IPS DF 4.7 (cell line): ENCODE results near the gene VOPP1.
"Not testable (repeated sequence)": the region's sequence is repeated elsewhere in the genome, so short reads cannot be mapped to it uniquely, and the experiment has no call there.

Experiments used
- DNase-seq: peaks from one replicate; pipeline ENCODE4 v3.0.0-alpha.2; 2013; ENCODE audit warnings: low spot score; ENCODE audit errors: extremely low read depth

VOPP1 gene

GRCh38 chr7:55490099-55490498, 82.2 kb downstream of the VOPP1 start:
- DNase-seq, result no peak

GRCh38 chr7:55489552-55489951, 82.8 kb downstream of the VOPP1 start:
- no peak for DNase-seq

DNA sequence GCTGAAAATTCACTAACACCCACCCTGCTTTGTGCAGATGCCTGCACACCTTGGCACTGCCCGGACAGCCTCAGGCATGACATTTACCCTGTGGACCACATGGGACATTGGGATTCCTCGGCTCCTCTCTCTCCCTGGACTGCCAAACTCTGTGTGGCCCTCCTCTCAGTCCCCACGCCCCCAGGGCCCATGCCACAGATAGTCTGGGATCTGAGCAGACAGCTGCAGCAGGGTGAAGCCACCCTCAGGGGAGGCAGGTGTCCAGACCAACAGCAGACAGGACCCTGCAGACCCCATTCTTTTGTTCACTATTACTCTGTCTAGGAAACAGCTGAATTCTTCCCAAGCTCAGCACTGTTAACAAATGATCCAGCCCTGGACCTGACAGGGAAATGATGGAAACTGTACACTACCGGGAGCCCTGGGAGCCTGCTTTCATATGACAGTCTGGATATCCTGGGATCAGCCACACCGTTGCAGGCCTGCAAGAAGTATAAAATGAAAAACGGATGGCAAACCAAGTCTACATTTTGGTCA, 83.4 kb downstream of the VOPP1 start:
- no peak for DNase-seq

DNA sequence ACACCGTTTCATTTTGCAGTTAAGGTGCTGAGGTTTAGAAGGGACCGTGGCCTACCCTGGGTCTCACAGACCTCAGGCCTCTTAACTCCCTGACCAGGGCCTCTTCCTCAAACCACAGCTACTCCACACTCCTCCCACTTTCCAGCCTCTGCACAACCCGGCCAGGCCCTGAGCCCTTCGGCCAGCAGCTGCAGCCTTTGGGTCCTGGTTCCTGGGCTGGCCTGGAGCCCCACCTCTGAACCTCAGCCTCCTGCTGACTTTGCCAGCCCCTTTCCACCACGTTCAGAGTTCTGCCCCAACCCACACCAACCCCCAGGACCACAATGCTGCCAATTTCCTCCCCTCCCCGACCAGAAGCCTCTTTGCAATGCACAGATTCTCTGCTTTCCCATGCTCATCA, 84.1 kb downstream of the VOPP1 start:
- DNase-seq, result no peak

DNA sequence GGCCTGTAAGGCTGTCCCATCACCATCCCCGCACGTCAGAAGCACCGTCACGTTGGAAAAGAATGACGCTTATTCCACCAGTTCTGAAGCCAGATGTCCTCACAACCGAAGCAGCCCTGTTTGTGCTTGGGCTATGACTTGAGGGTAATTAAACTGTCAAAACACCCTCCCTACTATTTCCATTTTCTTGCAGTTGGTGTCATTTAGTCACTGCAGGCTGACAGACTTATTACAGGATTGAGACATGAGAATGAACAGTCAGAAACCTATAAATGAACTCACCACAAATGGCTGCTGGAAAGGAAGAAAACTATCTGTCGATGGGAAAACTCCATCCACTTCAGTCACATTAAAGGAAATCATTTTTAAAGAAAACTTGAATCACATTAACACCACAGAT, 85.3 kb downstream of the VOPP1 start:
- DNase-seq, result no peak

- DNase-seq, result no peak
These were observed 86.1 kb downstream of the VOPP1 start for GRCh38 chr7:55486192-55486590.

- no peak for DNase-seq
These were observed 86.7 kb downstream of the VOPP1 start for GRCh38 chr7:55485501-55486191.

DNA sequence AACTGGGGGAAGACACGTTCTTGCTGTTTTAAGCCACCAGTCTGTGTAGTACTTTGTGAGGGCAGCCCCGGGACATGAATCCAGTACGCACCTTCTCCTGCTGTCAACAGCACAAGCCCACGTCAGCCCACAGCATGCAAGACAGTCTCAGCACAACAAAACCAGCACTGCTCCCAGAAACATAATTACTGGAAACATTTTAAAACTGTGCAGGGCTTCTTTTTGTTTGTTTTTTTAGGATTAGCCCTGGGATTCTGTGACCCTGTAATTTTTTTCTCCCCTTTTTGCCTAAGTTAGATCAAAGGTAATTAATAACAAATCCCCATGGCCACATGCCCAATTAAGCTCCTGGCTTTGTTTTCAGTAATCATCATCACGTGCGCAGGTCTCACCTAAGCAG, 87.5 kb downstream of the VOPP1 start:
- no peak for DNase-seq

DNA sequence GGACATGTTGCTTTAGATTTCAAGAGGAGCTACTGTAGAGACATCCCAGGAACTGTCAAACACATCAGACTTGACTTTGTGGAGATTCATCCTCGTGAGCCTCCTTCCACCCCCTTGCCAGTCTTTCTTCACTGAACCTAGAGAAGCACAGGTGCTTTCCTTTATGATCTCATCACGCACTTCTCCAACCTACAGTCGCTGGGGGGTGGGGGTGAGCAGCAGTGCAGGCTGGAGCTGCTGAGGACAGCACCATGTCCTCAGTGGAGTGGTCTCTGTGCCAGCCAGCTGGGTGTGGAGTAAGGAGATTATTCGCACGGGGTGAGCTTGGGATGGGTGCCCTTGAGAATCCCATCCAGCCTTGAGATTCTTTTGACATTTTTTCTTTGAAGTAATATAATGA, 88.1 kb downstream of the VOPP1 start:
- DNase-seq, result no peak

GRCh38 chr7:55483046-55483445, 89.3 kb downstream of the VOPP1 start:
- DNase-seq, result no peak

GRCh38 chr7:55481155-55481554, 91.1 kb downstream of the VOPP1 start:
- no peak for DNase-seq

DNA sequence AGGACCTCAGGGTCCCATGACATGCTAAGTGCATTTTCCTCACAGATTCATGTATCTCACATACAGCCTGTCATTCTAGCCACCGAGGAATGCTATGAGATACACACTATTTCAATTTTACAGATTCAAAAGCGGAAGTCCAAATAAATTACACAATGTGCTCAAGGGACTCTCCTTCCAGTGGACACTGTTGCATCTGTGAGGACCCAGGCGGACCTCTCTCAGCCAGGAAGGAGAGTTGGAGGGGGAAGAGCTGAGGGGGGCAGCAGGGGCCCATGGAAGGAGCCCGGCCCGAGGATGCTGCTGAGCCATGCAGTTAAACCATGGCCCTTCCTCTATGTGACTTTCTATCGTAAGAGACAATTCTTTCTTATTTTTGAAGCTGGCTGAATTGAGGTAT, 93.6 kb downstream of the VOPP1 start:
- DNase-seq, result no peak

- DNase-seq, result no peak
These were observed 94.4 kb downstream of the VOPP1 start for GRCh38 chr7:55477781-55478374.

GRCh38 chr7:55476852-55477780, 95.2 kb downstream of the VOPP1 start:
- no peak for DNase-seq

DNA sequence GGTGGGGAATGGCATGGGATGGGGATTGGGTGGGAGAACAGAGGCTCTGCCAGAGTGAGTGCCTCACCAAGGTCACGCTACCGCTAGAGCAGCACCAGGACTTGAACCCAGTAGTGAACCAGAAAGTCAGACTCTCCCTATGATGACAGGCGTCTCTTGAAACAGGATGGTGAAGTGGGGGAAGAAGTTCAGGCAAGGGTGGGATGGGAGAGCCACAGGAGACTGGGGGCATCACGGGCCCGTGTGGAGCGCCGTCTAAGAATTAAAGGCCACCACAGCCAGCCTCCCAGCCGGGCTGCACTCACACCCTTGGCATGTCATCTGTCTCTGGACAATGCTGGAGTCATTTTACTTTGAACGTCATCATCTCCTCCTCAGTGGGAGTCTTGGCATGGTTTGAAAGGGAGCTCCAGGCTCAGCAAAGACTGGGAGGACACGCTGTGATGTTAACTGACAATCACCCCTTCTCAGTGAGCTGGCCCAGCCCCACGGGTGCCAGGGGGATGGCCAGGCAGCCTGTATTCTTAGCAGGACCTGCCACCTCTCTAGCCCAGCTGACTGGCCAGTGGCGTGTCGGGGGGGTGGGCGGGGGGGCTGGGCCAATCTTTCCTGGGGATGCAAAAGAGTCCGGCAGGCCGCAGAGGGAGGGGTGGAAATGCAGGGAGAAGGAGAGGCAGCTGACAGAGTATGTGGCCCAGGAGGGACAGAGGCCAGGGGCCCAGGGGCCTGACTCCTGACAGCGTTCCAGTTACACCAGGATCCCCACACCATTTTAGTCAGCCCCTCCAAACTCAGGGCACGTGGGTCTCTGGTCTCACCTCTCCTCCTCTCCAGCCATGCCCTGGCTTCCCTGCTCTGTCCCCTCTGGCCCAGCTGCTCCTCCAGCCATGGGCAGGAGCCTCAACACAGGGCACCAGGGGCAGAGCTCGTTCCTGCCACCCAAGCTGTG, 96.2 kb downstream of the VOPP1 start:
- no peak for DNase-seq

DNA sequence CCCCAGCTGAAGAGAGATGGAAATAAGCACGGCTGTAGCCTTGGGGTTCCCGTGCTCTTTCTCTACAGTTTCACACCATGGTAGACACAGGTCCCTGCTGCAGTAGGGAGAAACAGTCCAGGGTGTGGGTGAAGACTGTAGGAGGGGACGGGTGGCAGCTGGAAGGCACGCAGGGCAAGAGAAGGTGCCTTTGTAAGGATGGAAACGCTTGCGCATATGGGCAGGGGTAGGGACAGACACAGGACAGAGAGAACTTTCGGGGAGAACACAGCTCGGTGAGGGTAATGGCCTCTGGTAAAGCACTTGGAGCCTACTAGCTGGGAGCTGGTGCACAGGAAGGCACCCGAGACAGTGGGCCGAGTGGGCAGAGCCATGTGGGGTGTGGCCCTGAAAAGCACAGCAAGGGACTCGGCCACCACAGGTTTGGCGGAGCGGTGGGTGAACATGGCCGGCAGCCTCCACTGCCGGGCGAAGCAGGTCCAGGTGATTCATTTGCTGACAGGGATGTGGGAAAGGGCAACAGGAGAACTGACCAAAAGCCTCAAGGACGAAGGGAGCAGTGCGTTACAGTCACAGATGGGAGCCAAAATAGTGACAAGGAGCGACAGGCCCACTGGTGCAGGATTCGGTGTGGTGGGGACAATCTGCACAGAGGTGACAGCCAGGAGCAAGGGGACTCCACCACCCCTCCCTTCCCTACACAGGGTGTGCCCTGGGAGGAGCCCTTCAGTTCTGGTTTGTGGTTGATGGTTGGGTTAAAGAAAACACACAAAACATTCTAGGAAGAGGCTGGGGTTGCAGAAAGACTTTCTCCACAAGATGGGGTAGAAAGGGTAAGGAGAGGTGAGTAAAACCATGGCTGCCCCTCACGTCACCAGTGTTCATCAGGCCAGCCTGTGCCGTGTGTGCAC, 97.1 kb downstream of the VOPP1 start:
- no peak for DNase-seq

DNA sequence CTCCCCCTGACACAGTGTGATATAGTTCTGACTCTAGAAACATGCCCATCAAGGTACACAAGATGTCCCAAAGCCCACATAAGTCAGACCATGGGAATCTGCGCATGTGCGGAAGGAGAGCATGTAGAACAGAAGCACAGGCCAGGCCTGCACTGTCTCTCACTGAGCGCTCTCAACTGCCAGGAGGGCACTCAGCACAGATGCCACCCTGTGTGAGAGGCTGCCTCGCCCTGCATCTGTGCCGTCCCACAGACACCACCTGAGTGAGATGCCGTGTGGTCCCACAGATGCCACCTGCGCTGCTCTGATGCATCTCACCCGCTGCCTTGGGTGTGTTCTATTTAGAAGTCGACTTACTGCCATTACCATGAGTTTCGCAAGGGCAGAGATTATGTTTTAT, 98.4 kb downstream of the VOPP1 start:
- no peak for DNase-seq

GRCh38 chr7:55472928-55473725, 99.2 kb downstream of the VOPP1 start:
- DNase-seq, result no peak

- DNase-seq, result not testable (repeated sequence)
These were observed 99.9 kb downstream of the VOPP1 start for GRCh38 chr7:55472406-55472805.
